GM21390 (cell line): ENCODE measurements around the gene NFIX.

Experiments used
- ATAC-seq: cut with Tn5 transposase; IDR thresholded peaks from one replicate; pipeline ENCODE4 v1.9.1; 2021; ENCODE audit not compliant: unreplicated experiment

Gene NFIX

GRCh38 chr19:13006431-13007281 is 11.4 kb downstream of the NFIX start:
- no peak for ATAC-seq

- ATAC-seq: no peak
These were observed 12.2 kb downstream of the NFIX start for GRCh38 chr19:13007292-13008045.

- ATAC-seq: no peak
These were observed 13.9 kb downstream of the NFIX start for GRCh38 chr19:13008926-13009787.

GRCh38 chr19:13010038-13010991 is 15.0 kb downstream of the NFIX start:
- no peak for ATAC-seq

- ATAC-seq: no peak
These were observed 15.8 kb downstream of the NFIX start for GRCh38 chr19:13010992-13011652.

GRCh38 chr19:13011653-13012389 is 16.5 kb downstream of the NFIX start:
- ATAC-seq: no peak

GRCh38 chr19:13012390-13012689 is 17.1 kb downstream of the NFIX start:
- ATAC-seq: no peak

- ATAC-seq: no peak
These were observed 17.7 kb downstream of the NFIX start for GRCh38 chr19:13012690-13013608.

- no peak for ATAC-seq
These were observed 18.4 kb downstream of the NFIX start for GRCh38 chr19:13013649-13014048.

- no peak for ATAC-seq
These were observed 19.0 kb downstream of the NFIX start for GRCh38 chr19:13014101-13014920.

- ATAC-seq: no peak
These were observed 19.6 kb downstream of the NFIX start for GRCh38 chr19:13014921-13015280.

- no peak for ATAC-seq
These were observed 20.3 kb downstream of the NFIX start for GRCh38 chr19:13015361-13016223.

- ATAC-seq: no peak
These were observed 21.0 kb downstream of the NFIX start for GRCh38 chr19:13016245-13016627.

GRCh38 chr19:13016628-13017305 is 21.5 kb downstream of the NFIX start:
- no peak for ATAC-seq

GRCh38 chr19:13017306-13018034 is 22.2 kb downstream of the NFIX start:
- no peak for ATAC-seq
